GM21423 (cell line): ENCODE data around the gene LPAR1.

Experiments
- ATAC-seq: cut with Tn5 transposase; IDR thresholded peaks from one replicate; pipeline ENCODE4 v1.9.1; 2021; ENCODE audit warnings: mild to moderate bottlenecking, moderate library complexity; ENCODE audit not compliant: unreplicated experiment

LPAR1 gene

GRCh38 chr9:111037708-111038330, 451 bp downstream of the LPAR1 start:
- ATAC-seq = peak; percentile 50

GRCh38 chr9:111037356-111037707, 938 bp downstream of the LPAR1 start:
- ATAC-seq = no peak

GRCh38 chr9:111036946-111037345, 1.3 kb downstream of the LPAR1 start:
- ATAC-seq = no peak

- no peak for ATAC-seq
Measured at GRCh38 chr9:111036429-111036789, 1.9 kb downstream of the LPAR1 start.

DNA sequence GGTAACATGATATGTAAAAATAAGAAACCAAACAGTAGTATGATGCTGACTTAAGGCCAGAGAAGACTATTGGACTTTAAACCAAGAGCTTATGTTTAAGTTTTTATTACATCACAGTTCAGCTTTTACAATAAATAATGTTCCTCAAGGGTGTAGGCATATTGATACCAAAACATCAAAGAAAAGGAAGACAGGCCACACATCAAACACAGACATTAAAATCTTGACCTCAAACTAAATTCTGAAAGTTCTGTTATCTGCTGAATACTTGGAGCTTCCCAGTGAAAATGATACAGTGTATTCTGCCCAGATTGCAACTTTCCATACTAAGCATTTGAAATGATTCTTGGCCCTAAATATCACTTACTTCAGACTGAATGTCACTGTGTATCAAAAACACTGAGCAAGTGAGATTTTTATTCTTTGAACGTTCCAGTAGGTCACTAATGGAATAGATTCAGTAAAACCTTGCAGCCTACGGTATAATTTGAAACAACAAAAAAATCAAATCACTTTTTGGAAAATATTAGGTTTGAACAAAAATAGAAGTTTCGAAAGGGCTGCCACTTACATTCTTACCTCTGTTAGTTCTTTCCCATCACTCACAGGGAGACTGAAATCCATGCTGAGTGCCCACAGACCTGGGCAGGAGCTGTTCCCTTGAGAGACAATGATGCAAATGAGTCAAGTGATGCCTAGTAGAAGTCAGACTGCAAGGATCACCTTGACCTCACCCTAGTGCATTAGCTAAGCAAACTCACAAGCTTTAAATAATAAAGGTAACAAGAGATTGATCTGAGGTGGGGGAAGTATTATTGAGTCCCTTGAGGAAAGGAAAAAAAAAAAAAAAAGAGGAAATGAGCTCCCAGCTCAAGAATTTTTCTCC, 2.5 kb downstream of the LPAR1 start:
- ATAC-seq = no peak

DNA sequence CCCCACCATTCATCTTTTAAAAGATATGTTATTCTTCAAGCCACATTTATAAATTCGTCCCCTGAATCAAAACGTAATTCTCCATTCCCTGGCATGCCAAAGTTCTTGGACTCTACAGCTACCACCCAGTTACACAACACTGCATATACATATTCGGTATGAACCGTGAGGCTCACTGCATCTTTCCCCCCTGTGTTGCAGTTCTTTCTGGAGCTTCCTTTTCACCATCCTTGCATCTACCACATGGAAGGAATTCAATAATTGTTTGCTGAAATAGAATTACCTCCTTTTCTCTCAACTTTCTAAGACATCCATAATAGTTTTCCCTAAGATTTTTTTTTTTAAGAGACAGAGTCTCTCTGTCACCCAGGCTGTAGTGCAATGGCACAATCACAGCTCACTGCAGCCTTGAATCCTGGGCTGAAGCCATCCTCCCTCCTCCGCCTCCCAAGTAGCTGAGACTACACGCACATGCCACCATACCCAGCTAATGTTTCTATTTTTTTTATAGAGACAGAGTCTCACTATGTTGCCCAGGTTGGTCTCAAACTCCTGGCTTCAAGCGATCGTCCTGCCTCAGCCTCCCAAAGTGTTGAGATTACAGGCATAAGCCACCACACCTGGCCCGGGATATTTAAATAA, 3.3 kb downstream of the LPAR1 start:
- ATAC-seq = no peak

- ATAC-seq = no peak
Measured at GRCh38 chr9:111034170-111034897, 3.9 kb downstream of the LPAR1 start.

DNA sequence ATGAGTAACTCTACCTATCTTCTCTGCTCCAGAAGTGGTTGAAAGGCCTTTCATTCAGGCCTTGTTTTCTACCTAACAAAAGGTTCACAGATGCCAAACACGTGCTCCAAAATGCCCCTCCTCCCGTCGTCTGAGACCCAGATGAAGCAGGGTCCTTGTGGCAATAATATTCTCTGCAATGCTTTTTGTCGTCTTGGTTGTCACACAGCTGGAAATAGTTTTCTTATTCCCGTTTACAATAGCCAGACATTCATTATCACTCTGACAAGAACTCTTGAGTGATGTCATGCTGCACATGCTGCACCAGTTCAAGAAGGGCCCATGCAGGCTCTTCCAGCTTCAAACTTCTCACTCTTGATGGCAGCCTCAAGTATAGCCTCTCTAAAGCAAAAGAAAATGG, 7.8 kb downstream of the LPAR1 start:
- ATAC-seq = no peak

GRCh38 chr9:111029260-111029659, 9.0 kb downstream of the LPAR1 start:
- ATAC-seq = no peak

- no peak for ATAC-seq
Measured at GRCh38 chr9:111027798-111028197, 10.5 kb downstream of the LPAR1 start.

DNA sequence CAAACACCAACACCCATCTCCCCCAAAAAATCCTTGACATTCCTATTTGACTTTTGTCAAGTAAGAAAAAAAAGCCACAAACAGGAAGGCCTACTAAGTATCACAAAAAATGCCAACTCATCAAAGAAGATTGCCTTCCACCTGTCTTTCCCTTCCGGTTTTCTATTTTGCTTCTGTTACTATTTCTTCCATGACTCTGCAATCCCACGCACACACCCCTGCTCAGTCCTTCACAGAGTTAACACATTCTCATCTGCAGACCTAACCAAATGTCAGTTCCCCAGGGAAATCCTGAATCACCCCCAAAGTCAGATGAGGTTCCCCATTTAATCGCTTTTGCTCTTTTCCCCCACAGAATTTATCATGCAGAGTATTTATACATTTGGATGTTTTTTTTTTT, 15.1 kb downstream of the LPAR1 start:
- no peak for ATAC-seq

DNA sequence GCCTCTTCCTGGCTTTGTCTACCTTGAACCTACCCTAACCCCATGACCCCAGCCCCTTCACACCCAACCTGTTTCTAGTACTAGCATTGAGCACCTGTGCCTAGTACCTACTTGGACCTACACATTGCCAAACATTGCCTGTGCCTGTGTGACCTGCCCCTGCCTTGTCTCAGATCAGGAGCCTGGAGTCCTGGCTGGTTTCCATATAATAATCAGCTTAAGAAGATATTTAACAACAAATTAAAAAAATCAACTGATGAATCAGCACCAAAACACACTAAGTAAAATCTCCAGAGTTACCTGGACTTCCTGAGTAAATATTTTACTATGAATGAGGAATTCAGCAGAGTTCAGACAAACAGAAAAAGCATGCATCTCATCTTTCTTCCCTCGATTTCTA, 17.7 kb downstream of the LPAR1 start:
- no peak for ATAC-seq

DNA sequence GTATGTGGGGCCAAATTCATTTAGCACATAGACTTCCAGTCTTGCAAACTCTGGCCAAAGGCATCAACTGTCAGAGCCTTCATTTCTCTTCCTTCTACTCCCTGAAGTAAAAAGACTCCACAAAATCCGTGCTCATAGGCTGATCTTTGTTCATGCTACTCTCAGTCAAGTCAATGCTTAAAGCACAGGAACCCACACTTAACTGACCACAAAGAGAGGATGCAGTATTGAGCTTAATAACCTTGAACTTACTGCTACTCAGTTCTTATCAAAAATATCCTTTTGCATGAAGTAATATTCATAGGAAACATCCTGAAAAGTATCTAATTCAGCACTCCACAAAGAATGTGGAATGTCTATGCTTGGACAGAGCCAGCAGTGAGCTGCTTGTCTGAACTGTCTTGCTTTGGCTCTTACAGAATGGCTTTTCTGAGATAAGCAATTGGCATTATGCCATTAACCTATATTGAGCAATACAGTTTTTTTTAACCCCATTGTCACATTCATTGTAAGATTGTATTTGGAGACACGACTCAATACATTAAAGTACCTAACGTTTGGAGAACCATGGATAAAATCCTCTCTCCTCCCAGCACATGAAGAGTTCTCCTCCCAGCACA, 21.7 kb downstream of the LPAR1 start:
- no peak for ATAC-seq

DNA sequence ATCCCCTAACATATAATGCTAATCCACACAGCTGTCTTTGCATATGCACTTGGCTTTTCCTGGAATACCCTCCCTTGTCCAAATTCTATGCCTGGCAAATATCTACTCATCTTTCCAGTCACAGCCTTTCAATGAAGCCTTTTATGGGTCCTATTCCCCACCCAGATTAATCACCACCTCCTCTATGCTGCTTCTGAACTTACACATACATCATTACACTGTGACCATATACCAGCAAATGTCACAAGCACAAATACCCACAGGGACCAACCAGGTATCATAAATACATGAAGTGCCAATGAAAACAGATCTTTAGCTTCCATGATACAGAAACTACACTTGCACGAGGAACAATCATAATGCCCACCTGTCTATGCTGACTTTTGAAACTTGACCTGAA, 22.3 kb downstream of the LPAR1 start:
- ATAC-seq = no peak

- ATAC-seq = no peak
Measured at GRCh38 chr9:111013707-111014106, 24.6 kb downstream of the LPAR1 start.

DNA sequence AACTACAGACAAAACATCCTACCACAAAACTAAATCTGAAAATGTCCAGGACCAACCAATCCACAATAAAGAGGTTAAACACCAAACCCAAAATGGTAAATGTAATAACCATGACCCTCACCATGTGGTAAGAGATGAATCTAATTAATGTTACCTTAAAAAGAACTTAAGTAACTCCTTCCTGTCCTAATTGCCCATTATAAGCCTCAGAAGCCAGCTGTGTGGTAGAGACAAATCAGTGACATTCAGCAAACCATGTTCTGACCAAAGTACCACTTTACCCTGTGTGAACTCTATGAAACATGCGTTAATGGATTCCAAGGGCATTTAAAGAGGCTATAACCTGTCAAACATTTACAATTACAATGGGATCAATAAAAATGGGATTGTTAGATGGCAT, 25.0 kb downstream of the LPAR1 start:
- no peak for ATAC-seq

DNA sequence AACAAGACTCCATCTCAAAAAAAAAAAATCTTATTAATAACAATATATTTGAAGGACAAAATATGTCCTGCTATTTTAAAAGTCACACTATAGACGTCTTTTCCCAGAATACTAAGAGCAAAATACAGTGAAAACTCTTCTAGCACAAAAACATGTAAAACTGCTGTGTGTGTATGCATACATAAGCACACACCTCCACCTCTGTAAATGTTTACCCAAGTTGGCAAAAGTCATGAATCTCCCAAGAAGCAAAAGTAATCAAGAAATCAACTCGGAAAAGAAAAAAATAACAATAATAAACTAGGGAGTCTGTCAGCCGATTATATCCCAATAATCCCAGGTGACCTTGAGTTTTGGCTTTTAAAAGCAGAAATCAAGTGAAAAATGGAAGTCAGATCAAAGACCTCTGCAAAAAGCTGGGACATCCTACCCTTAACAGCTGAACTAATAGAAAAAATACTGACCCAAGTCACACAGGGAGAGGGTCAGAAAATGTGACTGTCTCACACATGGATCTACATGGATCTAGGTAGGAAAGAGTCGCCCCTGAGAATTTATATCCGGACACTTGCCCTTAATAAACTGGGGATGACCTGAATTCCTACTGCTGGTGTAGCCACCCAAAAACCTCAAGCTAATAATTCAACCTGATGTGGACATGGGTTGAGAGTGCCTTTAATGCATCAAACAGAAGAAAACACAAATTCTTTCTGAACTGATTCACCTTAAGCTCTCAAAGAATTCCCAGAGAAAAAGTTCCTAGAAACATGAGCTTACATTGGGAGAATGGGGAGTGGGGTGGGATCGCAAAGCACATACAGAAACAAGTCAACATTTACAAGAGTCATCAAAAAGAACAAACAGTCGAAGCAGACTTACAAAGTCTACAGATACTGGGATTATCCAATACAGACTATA, 29.9 kb downstream of the LPAR1 start:
- no peak for ATAC-seq

- no peak for ATAC-seq
Measured at GRCh38 chr9:111005746-111006470, 32.4 kb downstream of the LPAR1 start.

DNA sequence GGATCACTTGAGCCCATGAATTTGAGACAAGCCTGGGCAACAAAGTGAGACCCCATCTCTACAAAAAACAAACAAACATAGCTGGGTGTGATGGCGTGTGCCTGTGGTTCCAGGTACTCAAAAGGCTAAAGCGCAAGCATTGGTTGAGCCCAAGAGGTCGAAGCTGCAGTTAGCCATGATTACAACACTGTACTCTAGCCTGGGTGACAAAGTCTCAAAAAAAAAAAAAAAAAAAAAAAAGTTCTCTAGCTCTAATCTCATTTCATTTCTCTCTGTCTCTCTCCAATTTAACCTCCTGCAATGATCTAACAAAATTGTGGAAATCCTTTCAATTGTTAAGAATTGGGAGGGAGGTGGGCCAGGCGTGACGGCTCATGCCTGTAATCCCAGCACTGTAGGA, 33.3 kb downstream of the LPAR1 start:
- no peak for ATAC-seq
